Loucy (cell line): ENCODE results near the gene DOCK3.

Experiments
- H2AFZ ChIP-seq: fragments of 200-600 bp; sonication (generic); 2 replicates; pipeline ENCODE4 v1.6.0; 2016; ENCODE audit warnings: antibody characterized with exemption, mild to moderate bottlenecking, low read length, moderate library complexity
- H3F3A ChIP-seq: fragments of 200-600 bp; 2 replicates; pipeline ENCODE4 v1.6.0; 2016; ENCODE audit warnings: antibody characterized with exemption, low read depth, mild to moderate bottlenecking
- H3K27me3 ChIP-seq: fragments of 200-600 bp; sonication (generic); 2 replicates; pipeline ENCODE4 v1.6.1; 2014; ENCODE audit warnings: low read length, mild to moderate bottlenecking; ENCODE audit not compliant: insufficient read depth, poor library complexity, severe bottlenecking
- H3K36me3 ChIP-seq: fragments of 200-600 bp; sonication (generic); 2 replicates; pipeline ENCODE4 v1.6.1; 2016; ENCODE audit warnings: low read length; ENCODE audit not compliant: insufficient read depth
- H3K4me1 ChIP-seq: fragments of 200-600 bp; sonication (generic); 2 replicates; pipeline ENCODE4 v1.5.1; 2014; ENCODE audit warnings: low read length, mild to moderate bottlenecking; ENCODE audit not compliant: insufficient read depth, poor library complexity, severe bottlenecking
- H3K4me2 ChIP-seq: fragments of 200-600 bp; sonication (generic); 2 replicates; pipeline ENCODE4 v1.6.0; 2014; ENCODE audit warnings: antibody characterized with exemption, low read length, low read depth, mild to moderate bottlenecking; ENCODE audit not compliant: poor library complexity, severe bottlenecking
- H3K4me3 ChIP-seq: fragments of 200-600 bp; sonication (generic); 2 replicates; pipeline ENCODE4 v1.5.1; 2014; ENCODE audit warnings: low read length, mild to moderate bottlenecking, mixed read lengths; ENCODE audit not compliant: poor library complexity, severe bottlenecking
- H3K79me2 ChIP-seq: fragments of 200-600 bp; sonication (generic); 2 replicates; pipeline ENCODE4 v1.6.1; 2014; ENCODE audit warnings: low read length; ENCODE audit not compliant: insufficient read depth
- H3K9ac ChIP-seq: fragments of 200-600 bp; sonication (generic); 2 replicates; pipeline ENCODE4 v1.6.0; 2014; ENCODE audit warnings: mild to moderate bottlenecking, low read depth, low read length, moderate library complexity; ENCODE audit not compliant: poor library complexity, severe bottlenecking
- H3K9me2 ChIP-seq: fragments of 200-600 bp; sonication (generic); replicated peaks from 2 replicates; pipeline ENCODE4 v1.6.1; 2016; ENCODE audit warnings: low read depth, low read length, mixed read lengths
- H3K9me3 ChIP-seq: fragments of 200-600 bp; sonication (generic); 2 replicates; pipeline ENCODE4 v1.6.1; 2014; ENCODE audit warnings: mild to moderate bottlenecking, antibody characterized with exemption, low read length, low read depth; ENCODE audit not compliant: insufficient read depth
- H4K20me1 ChIP-seq: fragments of 200-600 bp; sonication (generic); 2 replicates; pipeline ENCODE4 v1.6.0; 2014; ENCODE audit warnings: antibody characterized with exemption, low read length, mild to moderate bottlenecking; ENCODE audit not compliant: insufficient read depth, poor library complexity, severe bottlenecking
- CTCF ChIP-seq: fragments of 200-600 bp; sonication (generic); conservative IDR thresholded peaks from 2 replicates; pipeline ENCODE4 v1.5.1; 2014; ENCODE audit warnings: mild to moderate bottlenecking, antibody characterized with exemption, low read length
- EZH2phosphoT487 ChIP-seq: fragments of 200-600 bp; IDR thresholded peaks from 2 replicates; pipeline ENCODE4 v1.6.1; 2018; ENCODE audit warnings: antibody characterized with exemption, mild to moderate bottlenecking, moderate library complexity, borderline replicate concordance

The DOCK3 gene

GRCh38 chr3:50655009-50655830, 19.5 kb upstream of the DOCK3 start:
- Histone ChIP-seq H3K9ac (no peak overlapping the region), H3K9me3 (no peaks in the 10 kb centered on the region), H3K79me2 (no peaks in the 10 kb centered on the region), H3K36me3 (peaks cover 3% of the 10 kb centered on the region; the same call in 1 of the 2 replicates), H3K9me2 (no peaks in the 10 kb centered on the region), H3F3A (no peaks in the 10 kb centered on the region), H3K4me1 (no peaks in the 10 kb centered on the region), H3K4me3 (no peak overlapping the region), H3K27me3 (no peaks in the 10 kb centered on the region), H2AFZ (no peak overlapping the region), H3K4me2 (no peak overlapping the region), H4K20me1 (no peaks in the 10 kb centered on the region)
- TF ChIP-seq CTCF (no peak), EZH2phosphoT487 (no peak)

- Histone ChIP-seq H3K4me1 (no peaks in the 10 kb centered on the region), H3K9me3 (no peaks in the 10 kb centered on the region), H3F3A (no peaks in the 10 kb centered on the region), H4K20me1 (no peaks in the 10 kb centered on the region), H3K79me2 (no peaks in the 10 kb centered on the region), H3K9ac (no peak overlapping the region), H3K9me2 (no peaks in the 10 kb centered on the region), H3K4me2 (no peak overlapping the region), H3K36me3 (no peaks in the 10 kb centered on the region; the same call in 1 of the 2 replicates), H3K4me3 (no peak overlapping the region), H3K27me3 (no peaks in the 10 kb centered on the region), H2AFZ (no peak overlapping the region)
- TF ChIP-seq CTCF (no peak), EZH2phosphoT487 (no peak)
These were observed 18.1 kb upstream of the DOCK3 start for GRCh38 chr3:50656417-50657195.

GRCh38 chr3:50657407-50657806, 17.3 kb upstream of the DOCK3 start:
- Histone ChIP-seq H3K9me3 (no peaks in the 10 kb centered on the region), H3K9ac (no peak overlapping the region), H3K4me2 (no peak overlapping the region), H4K20me1 (no peaks in the 10 kb centered on the region), H3F3A (no peaks in the 10 kb centered on the region), H3K4me1 (no peaks in the 10 kb centered on the region), H3K9me2 (no peaks in the 10 kb centered on the region), H3K4me3 (no peak overlapping the region), H3K79me2 (no peaks in the 10 kb centered on the region), H3K36me3 (no peaks in the 10 kb centered on the region), H2AFZ (no peak overlapping the region), H3K27me3 (no peaks in the 10 kb centered on the region)
- TF ChIP-seq EZH2phosphoT487 (no peak), CTCF (no peak)
